K562 (cell line): Measurements from ENCODE around the gene MYH7B. TPM values are rescaled to one million over a fixed set of nuclear protein-coding genes. Genes with fewer than 3 reads are reported as not detected.

Source experiments
- ATAC-seq: fragments of 200-7000 bp; cut with Tn5 transposase; 3 replicates; pipeline ENCODE4 v1.9.1; 2020; ENCODE audit warnings: moderate library complexity
- BruUV-seq: library from RNA; stranded (reverse); fragments of 400-500 nt; replicated peaks from 2 replicates; lab custom pipeline; 2021; lab: Mats Ljungman, UMichigan
- CTCF ChIA-PET: fragments of 300-600 bp; formaldehyde crosslinking; extraction: SDS; loops from one replicate; lab custom pipeline; 2021; ENCODE audit warnings: low intra/inter-chr PET ratio; lab: Yijun Ruan, JAX
- POLR2A ChIA-PET: fragments of 300-600, 350-650 bp; sonication (Branson Sonifier 250); formaldehyde crosslinking; extraction: SDS; loops from one replicate; lab custom pipeline; 2021; ENCODE audit warnings: antibody characterized with exemption, inconsistent platforms; lab: Yijun Ruan, JAX
- DNase-seq, 4 experiments: peaks; one replicate each; pipeline versions ENCODE4 v3.0.0 to v3.0.0-alpha.2; 2011 to 2018; ENCODE audit warnings: low spot score in 3 of 4, mixed read lengths in 3 of 4; ENCODE audit errors: extremely low read depth in 1 of 4
- FAIRE-seq: peaks from 2 replicates; lab custom pipeline; 2011; peaks lifted over from hg19 to GRCh38; lab: Jason Lieb, UNC
- H2AFZ ChIP-seq: 2 replicates; pipeline ENCODE4 v1.6.0; 2011; ENCODE audit warnings: low read depth, low read length, control low read depth, inconsistent platforms
- H3K27ac ChIP-seq: fragments of 200-600 bp; 3 replicates; pipeline ENCODE4 v1.8.0; 2011; ENCODE audit warnings: low read depth, mild to moderate bottlenecking, control low read depth, inconsistent platforms, low read length, moderate library complexity, mixed read lengths; ENCODE audit errors: extremely low read depth
- H3K27me3 ChIP-seq, 2 experiments: fragments of 300-600 bp in 1 of 2; 2 replicates in 1 of 2; 3 replicates in 1 of 2; pipeline versions ENCODE4 v1.6.0 to v1.8.0; 2011; ENCODE audit warnings: inconsistent platforms in 2 of 2, low read length in 2 of 2, mild to moderate bottlenecking in 1 of 2, mixed read lengths in 1 of 2, moderate library complexity in 1 of 2; ENCODE audit not compliant: control insufficient read depth in 2 of 2, insufficient read depth in 2 of 2
- H3K36me3 ChIP-seq: fragments of 300-600 bp; 3 replicates; pipeline ENCODE4 v1.8.0; 2011; ENCODE audit warnings: mild to moderate bottlenecking, low read length, inconsistent platforms; ENCODE audit not compliant: control insufficient read depth, insufficient read depth
- H3K4me1 ChIP-seq, 2 experiments: fragments of 200-600 bp in 1 of 2; replicated peaks in 1 of 2; 2 replicates in 1 of 2; 3 replicates in 1 of 2; pipeline versions ENCODE4 v1.5.1 to v1.8.0; 2011; ENCODE audit warnings: inconsistent platforms in 2 of 2, low read length in 2 of 2, mild to moderate bottlenecking in 1 of 2, mixed read lengths in 1 of 2, moderate library complexity in 1 of 2; ENCODE audit not compliant: control insufficient read depth in 2 of 2, insufficient read depth in 2 of 2
- H3K4me2 ChIP-seq: 2 replicates; pipeline ENCODE4 v1.6.1; 2011; ENCODE audit warnings: low read length, control low read depth, inconsistent platforms, mixed read lengths; ENCODE audit not compliant: insufficient read depth
- H3K4me3 ChIP-seq: fragments of 200-600 bp; sonication (generic), shearing (Covaris generic); 2 replicates; pipeline ENCODE4 v1.5.1; 2016; ENCODE audit warnings: control low read depth, inconsistent platforms
- H3K79me2 ChIP-seq: fragments of 200-600 bp; 3 replicates; pipeline ENCODE4 v1.8.0; 2011; ENCODE audit warnings: low read length, inconsistent platforms; ENCODE audit not compliant: control insufficient read depth, insufficient read depth
- H3K9ac ChIP-seq, 2 experiments: 2 replicates each; pipeline versions ENCODE4 v1.6.0 to v1.6.1; 2011; ENCODE audit warnings: low read depth in 2 of 2, low read length in 2 of 2, control low read depth in 1 of 2, inconsistent platforms in 1 of 2, mild to moderate bottlenecking in 1 of 2, mixed read lengths in 1 of 2; ENCODE audit not compliant: insufficient read depth in 1 of 2
- H3K9me1 ChIP-seq: one replicate; pipeline ENCODE4 v1.6.0; 2011; ENCODE audit warnings: inconsistent platforms, mild to moderate bottlenecking, low read length, moderate library complexity; ENCODE audit not compliant: control insufficient read depth, insufficient read depth
- H3K9me3 ChIP-seq: replicated peaks from 2 replicates; pipeline ENCODE4 v1.5.1; 2011; ENCODE audit warnings: low read depth, low read length, inconsistent platforms; ENCODE audit not compliant: control insufficient read depth, insufficient read depth
- H4K20me1 ChIP-seq: replicated peaks from 2 replicates; pipeline ENCODE4 v1.6.1; 2011; ENCODE audit warnings: low read length, inconsistent platforms, mixed read lengths; ENCODE audit not compliant: control insufficient read depth, insufficient read depth
- C11orf30 ChIP-seq: fragments of 450-650 bp; IDR thresholded peaks from 2 replicates; pipeline ENCODE4 v1.6.1; 2016; ENCODE audit warnings: low read depth, mild to moderate bottlenecking
- CEBPG ChIP-seq, 3 experiments: fragments of 200-800 bp in 1 of 3; sonication (Bioruptor generic) in 1 of 3; sonication (generic) in 1 of 3; formaldehyde crosslinking in 1 of 3; IDR thresholded peaks in 2 of 3; conservative IDR thresholded peaks in 1 of 3; 2 replicates each; pipeline versions ENCODE4 v1.6.1 to v1.8.0; 2016 to 2022; ENCODE audit warnings: missing compliant biosample characterization in 2 of 3, missing genetic modification characterization in 2 of 3, mild to moderate bottlenecking in 1 of 3, missing genetic modification reagents in 1 of 3
- CHD1 ChIP-seq: fragments of 200-600 bp; sonication (generic); IDR thresholded peaks from one replicate; pipeline ENCODE4 v1.6.1; 2012; ENCODE audit warnings: mild to moderate bottlenecking, moderate library complexity, low read length, inconsistent platforms
- MYNN ChIP-seq, 2 experiments: sonication (generic); formaldehyde crosslinking in 1 of 2; IDR thresholded peaks; 2 replicates each; pipeline versions ENCODE4 v1.5.0 to v1.6.1; 2016 to 2020; ENCODE audit warnings: antibody characterized with exemption in 1 of 2, missing genetic modification reagents in 1 of 2
- NR1H2 ChIP-seq: sonication (generic); formaldehyde crosslinking; IDR thresholded peaks from 2 replicates; pipeline ENCODE4 v1.4.0; 2020; ENCODE audit warnings: mild to moderate bottlenecking, missing genetic modification reagents
- ZNF316 ChIP-seq: fragments of 450-650 bp; IDR thresholded peaks from 2 replicates; pipeline ENCODE4 v1.6.1; 2016
- ZNF764 ChIP-seq: fragments of 250-450 bp; sonication (Bioruptor Pico); IDR thresholded peaks from 2 replicates; pipeline ENCODE4 v1.4.0; 2020; ENCODE audit warnings: low read depth, mild to moderate bottlenecking, moderate library complexity
- ZNF766 ChIP-seq: fragments of 200-800 bp; sonication (Bioruptor generic); conservative IDR thresholded peaks from 2 replicates; pipeline ENCODE4 v1.6.1; 2016; ENCODE audit warnings: missing genetic modification characterization, missing compliant biosample characterization
- WGBS: fragments of 100-300 bp; shearing (Covaris generic); methylation state at CpG from one replicate; pipeline ENCODE4 v1.1.6; 2016; ENCODE audit warnings: low coverage, mixed read lengths; ENCODE audit not compliant: insufficient coverage; ENCODE audit errors: missing lambda C conversion rate; 5-methylcytosine and 5-hydroxymethylcytosine counted together
- in situ Hi-C: fragments of 300-500 bp; cut with MboI; formaldehyde crosslinking; loops from 4 replicates; pipeline ENCODE4 v1.15.0; 2018; ENCODE audit warnings: inconsistent platforms, mixed read lengths
- intact Hi-C: fragments of 100-400 bp; cut with micrococcal nuclease; formaldehyde crosslinking; loops from 2 replicates; pipeline ENCODE4 v1.14.2; 2022
- polyA plus RNA-seq, 8 experiments: library from polyadenylated mRNA; depleted of rRNA in 4 of 8; stranded (reverse) in 5 of 8; unstranded in 3 of 8; fragments of >200 nt; fragmentation: Nextera tagmentation in 2 of 8; fragmentation: Illumina TruSeq in 1 of 8; extraction: Ambion mirVana in 2 of 8; extraction: Trizol in 1 of 8; gene quantifications; 2 replicates each; pipeline versions ENCODE4 v1.2.1 to v1.2.3, GENCODE V29; 2011 to 2014; ENCODE audit warnings: inconsistent platforms in 1 of 8, missing spikeins in 1 of 8
- total RNA-seq, 7 experiments: library from RNA; depleted of rRNA in 6 of 7; stranded (reverse); fragments of >200 nt in 6 of 7; fragmentation: Illumina TruSeq in 2 of 7; extraction: Trizol in 2 of 7; gene quantifications; 2 replicates each; pipeline versions ENCODE4 v1.2.1 to v1.2.3, GENCODE V29; 2011 to 2021; ENCODE audit warnings: low replicate concordance in 1 of 7
- TF ChIP-seq, protein P1 (sequence below): fragments of 450-650 bp; formaldehyde crosslinking; IDR thresholded peaks from 2 replicates; pipeline ENCODE4 v1.4.0; 2020; ENCODE audit warnings: mild to moderate bottlenecking, mixed read lengths

MYH7B gene
- total and polyA plus RNA-seq, 9 of the 15 experiments (the other 6 are each of a cell fraction or from before 2014, with no cell fraction given), result 0.07 to 0.34 (median 0.13) TPM; not detected in 3

DNA sequence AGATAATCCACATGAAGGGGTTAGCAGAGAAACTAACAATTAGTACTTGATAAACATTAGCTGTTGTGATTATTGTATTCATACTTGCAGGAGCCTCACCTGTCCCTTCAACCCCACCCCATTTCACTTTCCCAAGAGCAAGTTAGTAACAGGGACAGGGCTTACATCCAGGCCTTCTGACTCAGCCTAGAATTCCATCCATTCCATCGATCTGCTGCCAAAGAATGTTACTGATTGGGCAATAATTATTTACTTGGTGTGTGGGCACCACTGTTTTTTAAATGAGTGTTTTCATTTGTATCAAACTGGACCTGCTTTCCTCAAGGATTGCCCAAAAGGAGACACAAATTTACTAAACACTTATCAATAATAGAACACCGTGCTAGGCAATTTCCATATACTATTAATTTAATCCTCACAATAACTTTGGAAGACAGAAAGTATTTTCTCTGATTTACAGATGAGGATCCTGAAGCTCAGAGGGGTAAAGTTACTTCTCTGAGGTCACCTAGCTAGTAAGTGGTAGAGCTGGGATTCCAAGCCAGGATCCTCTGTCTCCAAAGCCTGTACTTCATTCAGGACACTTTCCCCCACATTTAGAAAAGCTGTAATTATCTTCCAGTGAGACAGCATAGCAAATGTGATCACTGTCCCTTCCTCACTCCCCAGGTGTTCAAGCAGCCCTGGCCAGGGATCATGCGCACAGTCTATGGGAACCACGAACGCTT is 32.9 kb upstream of the MYH7B start:
- Histone ChIP-seq H3K4me3 (no peak overlapping the region), H3K4me1 (no peaks in the 10 kb centered on the region; a peak in 1 of 5 replicates), H2AFZ (no peak overlapping the region), H3K9me1 (no peaks in the 10 kb centered on the region), H4K20me1 (no peaks in the 10 kb centered on the region), H3K9me3 (peaks cover 7% of the 10 kb centered on the region), H3K9ac (no peak overlapping the region), H3K79me2 (no peaks in the 10 kb centered on the region), H3K36me3 (peaks cover 97% of the 10 kb centered on the region), H3K27me3 (no peaks in the 10 kb centered on the region), H3K27ac (no peak overlapping the region), H3K4me2 (no peak overlapping the region)
- ChIA-PET CTCF (interaction anchor here (0.5 kb wide), 1 partner anchor 11 kb away, joined by 3 read pairs; no protein-coding TSS in a partner anchor), POLR2A (interaction anchor here (0.6 to 1.1 kb wide), 3 partner anchors 9 to 585 kb away, joined by 3 read pairs; no protein-coding TSS in a partner anchor)
- BruUV-seq, result TSS peak; percentile 37
- WGBS, result 94% methylated on average over 5 of the region's 5 CpGs
- FAIRE-seq (no peak), ATAC-seq (no peak), DNase-seq (no peak)
- intact Hi-C loops (no loop called here), in situ Hi-C loops (no loop called here)
- TF ChIP-seq CEBPG (CRISPR knock-in tag; IDR thresholded peaks at IDR 0.05) (no peak), CEBPG (tag; conservative IDR thresholded peaks at IDR 0.05 in 1 of 2, IDR thresholded peaks at IDR 0.05 in 1 of 2) (peak in 1 of 2 experiments; percentile 22; a peak in 1 of 4 replicates), C11orf30 (no peak)

DNA sequence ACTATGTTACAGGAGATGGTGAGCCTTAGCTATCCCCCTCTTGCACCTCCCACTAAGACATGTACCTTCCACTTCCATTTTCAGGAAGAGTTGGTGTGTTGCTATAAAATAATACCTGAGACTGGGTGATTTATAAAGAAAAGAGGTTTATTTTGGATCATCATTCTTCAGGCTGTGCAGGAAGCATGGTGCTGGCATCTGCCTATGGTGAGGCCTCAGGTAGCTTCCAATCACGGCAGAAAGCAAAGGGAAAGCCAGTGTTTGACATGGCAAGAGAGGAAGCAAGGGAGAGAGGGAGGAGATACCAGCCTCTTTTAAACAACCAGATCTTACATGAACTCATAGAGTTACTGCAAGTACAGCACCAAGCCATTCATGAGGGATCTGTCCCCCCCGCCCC is 32.3 kb upstream of the MYH7B start:
- ChIA-PET POLR2A (interaction anchor here (0.6 to 1.1 kb wide), 2 partner anchors 8 to 10 kb away, joined by 3 read pairs; no protein-coding TSS in a partner anchor), CTCF (no interaction called here)
- Histone ChIP-seq H3K4me1 (no peaks in the 10 kb centered on the region; a peak in 1 of 5 replicates), H3K36me3 (peaks cover 97% of the 10 kb centered on the region), H3K4me3 (no peak overlapping the region), H3K79me2 (no peaks in the 10 kb centered on the region), H3K27ac (no peak overlapping the region), H4K20me1 (no peaks in the 10 kb centered on the region), H3K9me1 (no peaks in the 10 kb centered on the region), H3K4me2 (no peak overlapping the region), H3K9ac (no peak overlapping the region), H2AFZ (no peak overlapping the region), H3K27me3 (no peaks in the 10 kb centered on the region), H3K9me3 (peaks cover 7% of the 10 kb centered on the region)
- peak; percentile 92 for TF ChIP-seq ZNF766 (CRISPR knock-in tag)
- TF ChIP-seq, protein P1, sequence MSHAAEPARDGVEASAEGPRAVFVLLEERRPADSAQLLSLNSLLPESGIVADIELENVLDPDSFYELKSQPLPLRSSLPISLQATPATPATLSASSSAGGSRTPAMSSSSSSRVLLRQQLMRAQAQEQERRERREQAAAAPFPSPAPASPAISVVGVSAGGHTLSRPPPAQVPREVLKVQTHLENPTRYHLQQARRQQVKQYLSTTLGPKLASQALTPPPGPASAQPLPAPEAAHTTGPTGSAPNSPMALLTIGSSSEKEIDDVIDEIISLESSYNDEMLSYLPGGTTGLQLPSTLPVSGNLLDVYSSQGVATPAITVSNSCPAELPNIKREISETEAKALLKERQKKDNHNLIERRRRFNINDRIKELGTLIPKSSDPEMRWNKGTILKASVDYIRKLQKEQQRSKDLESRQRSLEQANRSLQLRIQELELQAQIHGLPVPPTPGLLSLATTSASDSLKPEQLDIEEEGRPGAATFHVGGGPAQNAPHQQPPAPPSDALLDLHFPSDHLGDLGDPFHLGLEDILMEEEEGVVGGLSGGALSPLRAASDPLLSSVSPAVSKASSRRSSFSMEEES (CRISPR knock-in tag), result no peak
- TF ChIP-seq MYNN (IDR thresholded peaks at IDR 0.05), result no peak
- TF ChIP-seq MYNN (CRISPR knock-in tag; IDR thresholded peaks at IDR 0.05), result no peak
- no peak for TF ChIP-seq ZNF764 (CRISPR knock-in tag)
- no peak for TF ChIP-seq CHD1
- peak; percentile 61 for TF ChIP-seq ZNF316
- TF ChIP-seq NR1H2 (CRISPR knock-in tag), result no peak
- in situ Hi-C loops (no loop called here), intact Hi-C loops (no loop called here)
- no peak for DNase-seq
- 82% methylated on average over 1 of the region's 2 CpGs for WGBS
- FAIRE-seq, result no peak
- BruUV-seq, result no TSS peak
- ATAC-seq, result no peak
